WTC11 (cell line): Measurements from ENCODE around the gene NRP2. TPM values are rescaled to one million over a fixed set of nuclear protein-coding genes. Genes with fewer than 3 reads are reported as not detected.

Experiments
- ATAC-seq: fragments of 200-7000 bp; cut with Tn5 transposase; 2 replicates; pipeline ENCODE4 v1.10.0; 2021; ENCODE audit warnings: mild to moderate bottlenecking, moderate library complexity
- CTCF ChIA-PET: fragments of 300-600 bp; sonication (Branson Sonifier 250); formaldehyde crosslinking; loops from one replicate; lab custom pipeline; 2021; ENCODE audit warnings: antibody characterized with exemption; lab: Charles Lee
- POLR2A ChIA-PET: fragments of 350-600 bp; sonication (Branson Sonifier 250); formaldehyde crosslinking; loops from one replicate; lab custom pipeline; 2021; ENCODE audit warnings: antibody characterized with exemption; lab: Charles Lee
- DNase-seq: peaks from one replicate; pipeline ENCODE4 v3.0.0; 2021; ENCODE audit warnings: low spot score
- H3K27ac Mint-ChIP-seq: 2 replicates; pipeline ENCODE4 v1.8.0; 2021; ENCODE audit warnings: mixed read lengths
- H3K27me3 Mint-ChIP-seq: 2 replicates; pipeline ENCODE4 v1.8.0; 2021; ENCODE audit warnings: low read depth, mild to moderate bottlenecking, moderate library complexity, mixed read lengths
- H3K36me3 Mint-ChIP-seq: 2 replicates; pipeline ENCODE4 v1.8.0; 2021; ENCODE audit warnings: mixed read lengths
- H3K4me1 Mint-ChIP-seq: 2 replicates; pipeline ENCODE4 v1.8.0; 2022; ENCODE audit warnings: mixed read lengths
- H3K4me3 Mint-ChIP-seq: 2 replicates; pipeline ENCODE4 v1.8.0; 2021; ENCODE audit warnings: mild to moderate bottlenecking, moderate library complexity, mixed read lengths
- H3K9me3 Mint-ChIP-seq: 2 replicates; pipeline ENCODE4 v1.8.0; 2021; ENCODE audit warnings: mixed read lengths
- ATF2 ChIP-seq: sonication (generic); formaldehyde crosslinking; IDR thresholded peaks from 2 replicates; pipeline ENCODE4 v1.8.1; 2022; ENCODE audit warnings: low read depth, missing genetic modification reagents, borderline replicate concordance
- CBFB ChIP-seq: sonication (generic); formaldehyde crosslinking; IDR thresholded peaks from 2 replicates; pipeline ENCODE4 v1.8.1; 2022; ENCODE audit warnings: mild to moderate bottlenecking, low read depth, missing genetic modification reagents
- E2F4 ChIP-seq: sonication (generic); formaldehyde crosslinking; IDR thresholded peaks from 2 replicates; pipeline ENCODE4 v1.8.1; 2022; ENCODE audit warnings: low read depth, mild to moderate bottlenecking, moderate library complexity, missing genetic modification reagents, borderline replicate concordance
- E2F5 ChIP-seq: sonication (generic); formaldehyde crosslinking; IDR thresholded peaks from 2 replicates; pipeline ENCODE4 v1.8.1; 2022; ENCODE audit warnings: mild to moderate bottlenecking, moderate library complexity, missing genetic modification reagents
- EMX1 ChIP-seq: fragments of 250-450 bp; sonication (Bioruptor Pico); IDR thresholded peaks from 2 replicates; pipeline ENCODE4 v1.8.0; 2021; ENCODE audit warnings: mild to moderate bottlenecking
- ETV6 ChIP-seq: sonication (generic); formaldehyde crosslinking; IDR thresholded peaks from 2 replicates; pipeline ENCODE4 v1.8.1; 2022; ENCODE audit warnings: mild to moderate bottlenecking, missing genetic modification reagents
- GTF2I ChIP-seq: fragments of 250-450 bp; sonication (Bioruptor Pico); conservative IDR thresholded peaks from 2 replicates; pipeline ENCODE4 v1.4.0; 2021; ENCODE audit warnings: mild to moderate bottlenecking
- IRF2 ChIP-seq: sonication (generic); formaldehyde crosslinking; IDR thresholded peaks from 2 replicates; pipeline ENCODE4 v1.8.0; 2022; ENCODE audit warnings: low read depth, missing genetic modification reagents, borderline replicate concordance
- KAT7 ChIP-seq: sonication (generic); formaldehyde crosslinking; IDR thresholded peaks from 2 replicates; pipeline ENCODE4 v1.8.1; 2023; ENCODE audit warnings: missing genetic modification reagents, mild to moderate bottlenecking, borderline replicate concordance
- PRDM15 ChIP-seq: sonication (generic); formaldehyde crosslinking; IDR thresholded peaks from 2 replicates; pipeline ENCODE4 v1.8.0; 2022; ENCODE audit warnings: missing genetic modification reagents
- SMAD3 ChIP-seq: sonication (generic); formaldehyde crosslinking; IDR thresholded peaks from 2 replicates; pipeline ENCODE4 v1.8.0; 2022; ENCODE audit warnings: missing genetic modification reagents, mild to moderate bottlenecking, borderline replicate concordance
- TCF7 ChIP-seq: sonication (generic); formaldehyde crosslinking; IDR thresholded peaks from 2 replicates; pipeline ENCODE4 v1.8.0; 2022; ENCODE audit warnings: mild to moderate bottlenecking, low read depth, missing genetic modification reagents, moderate library complexity
- ZNF423 ChIP-seq: fragments of 250-450 bp; sonication (Bioruptor Pico); IDR thresholded peaks from 2 replicates; pipeline ENCODE4 v2.1.2; 2022; ENCODE audit warnings: mild to moderate bottlenecking, moderate library complexity
- ZNF671 ChIP-seq: fragments of 250-450 bp; sonication (Bioruptor Pico); IDR thresholded peaks from 2 replicates; pipeline ENCODE4 v1.8.0; 2021; ENCODE audit warnings: mild to moderate bottlenecking
- total RNA-seq: library from RNA; stranded (reverse); gene quantifications from 3 replicates; pipeline ENCODE4 v1.2.3, GENCODE V29; 2021
- TF ChIP-seq, protein P1 (sequence below): sonication (generic); formaldehyde crosslinking; IDR thresholded peaks from 2 replicates; pipeline ENCODE4 v1.8.1; 2023; ENCODE audit warnings: mild to moderate bottlenecking, missing genetic modification reagents
- TF ChIP-seq, protein P2 (sequence below): fragments of 250-450 bp; sonication (Bioruptor Pico); IDR thresholded peaks from 2 replicates; pipeline ENCODE4 v1.9.0; 2021; ENCODE audit warnings: mild to moderate bottlenecking
- TF ChIP-seq, protein P3 (sequence below): sonication (generic); formaldehyde crosslinking; conservative IDR thresholded peaks from 2 replicates; pipeline ENCODE4 v1.8.1; 2023; ENCODE audit warnings: mild to moderate bottlenecking, low read depth, missing genetic modification reagents, moderate library complexity

The NRP2 gene
- total RNA-seq, 1 experiment from 2014 or later, result 41.0 TPM

DNA sequence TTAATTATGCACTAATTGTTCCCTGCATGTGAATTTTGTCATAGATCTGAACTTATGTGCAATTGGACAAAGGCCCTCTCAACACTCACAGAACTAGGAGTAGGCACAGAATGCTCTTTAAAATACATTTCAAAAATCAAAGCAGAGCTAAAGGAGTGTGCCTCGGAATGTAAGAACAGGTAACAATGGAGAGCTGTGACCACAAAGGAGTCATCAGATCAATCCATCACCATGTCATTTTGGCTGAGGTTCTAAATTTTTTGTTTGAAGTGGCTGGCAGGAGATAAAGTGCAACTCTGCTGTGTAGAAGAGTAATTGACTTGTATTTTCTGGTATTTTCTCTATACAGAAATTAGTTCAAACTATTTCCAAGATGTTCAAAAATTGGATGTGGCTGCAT is 155.4 kb downstream of the NRP2 start:
- ATAC-seq (no peak), DNase-seq (no peak)
- ChIA-PET POLR2A (no interaction called here), CTCF (interaction anchor here (0.8 kb wide), 1 partner anchor 68 kb away, joined by 5 read pairs; no protein-coding TSS in a partner anchor)
- Mint-ChIP-seq H3K36me3 (peaks cover 28% of the 10 kb centered on the region), H3K27ac (no peak overlapping the region), H3K4me3 (no peak overlapping the region), H3K27me3 (no peaks in the 10 kb centered on the region), H3K9me3 (peaks cover 33% of the 10 kb centered on the region), H3K4me1 (peaks cover 36% of the 10 kb centered on the region)
- TF ChIP-seq E2F4 (CRISPR knock-in tag) (no peak), GTF2I (CRISPR knock-in tag) (no peak), KAT7 (CRISPR knock-in tag) (no peak), PRDM15 (no peak), ATF2 (no peak), E2F5 (no peak), CBFB (CRISPR knock-in tag) (no peak), TCF7 (no peak), SMAD3 (CRISPR knock-in tag) (no peak), EMX1 (CRISPR knock-in tag) (no peak), ZNF671 (CRISPR knock-in tag) (no peak), ZNF423 (CRISPR knock-in tag) (no peak), ETV6 (CRISPR knock-in tag) (no peak), IRF2 (no peak)
- TF ChIP-seq, protein P1, sequence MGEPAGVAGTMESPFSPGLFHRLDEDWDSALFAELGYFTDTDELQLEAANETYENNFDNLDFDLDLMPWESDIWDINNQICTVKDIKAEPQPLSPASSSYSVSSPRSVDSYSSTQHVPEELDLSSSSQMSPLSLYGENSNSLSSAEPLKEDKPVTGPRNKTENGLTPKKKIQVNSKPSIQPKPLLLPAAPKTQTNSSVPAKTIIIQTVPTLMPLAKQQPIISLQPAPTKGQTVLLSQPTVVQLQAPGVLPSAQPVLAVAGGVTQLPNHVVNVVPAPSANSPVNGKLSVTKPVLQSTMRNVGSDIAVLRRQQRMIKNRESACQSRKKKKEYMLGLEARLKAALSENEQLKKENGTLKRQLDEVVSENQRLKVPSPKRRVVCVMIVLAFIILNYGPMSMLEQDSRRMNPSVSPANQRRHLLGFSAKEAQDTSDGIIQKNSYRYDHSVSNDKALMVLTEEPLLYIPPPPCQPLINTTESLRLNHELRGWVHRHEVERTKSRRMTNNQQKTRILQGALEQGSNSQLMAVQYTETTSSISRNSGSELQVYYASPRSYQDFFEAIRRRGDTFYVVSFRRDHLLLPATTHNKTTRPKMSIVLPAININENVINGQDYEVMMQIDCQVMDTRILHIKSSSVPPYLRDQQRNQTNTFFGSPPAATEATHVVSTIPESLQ (CRISPR knock-in tag), result no peak
- TF ChIP-seq, protein P2, sequence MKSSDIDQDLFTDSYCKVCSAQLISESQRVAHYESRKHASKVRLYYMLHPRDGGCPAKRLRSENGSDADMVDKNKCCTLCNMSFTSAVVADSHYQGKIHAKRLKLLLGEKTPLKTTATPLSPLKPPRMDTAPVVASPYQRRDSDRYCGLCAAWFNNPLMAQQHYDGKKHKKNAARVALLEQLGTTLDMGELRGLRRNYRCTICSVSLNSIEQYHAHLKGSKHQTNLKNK, result no peak
- TF ChIP-seq, protein P3, sequence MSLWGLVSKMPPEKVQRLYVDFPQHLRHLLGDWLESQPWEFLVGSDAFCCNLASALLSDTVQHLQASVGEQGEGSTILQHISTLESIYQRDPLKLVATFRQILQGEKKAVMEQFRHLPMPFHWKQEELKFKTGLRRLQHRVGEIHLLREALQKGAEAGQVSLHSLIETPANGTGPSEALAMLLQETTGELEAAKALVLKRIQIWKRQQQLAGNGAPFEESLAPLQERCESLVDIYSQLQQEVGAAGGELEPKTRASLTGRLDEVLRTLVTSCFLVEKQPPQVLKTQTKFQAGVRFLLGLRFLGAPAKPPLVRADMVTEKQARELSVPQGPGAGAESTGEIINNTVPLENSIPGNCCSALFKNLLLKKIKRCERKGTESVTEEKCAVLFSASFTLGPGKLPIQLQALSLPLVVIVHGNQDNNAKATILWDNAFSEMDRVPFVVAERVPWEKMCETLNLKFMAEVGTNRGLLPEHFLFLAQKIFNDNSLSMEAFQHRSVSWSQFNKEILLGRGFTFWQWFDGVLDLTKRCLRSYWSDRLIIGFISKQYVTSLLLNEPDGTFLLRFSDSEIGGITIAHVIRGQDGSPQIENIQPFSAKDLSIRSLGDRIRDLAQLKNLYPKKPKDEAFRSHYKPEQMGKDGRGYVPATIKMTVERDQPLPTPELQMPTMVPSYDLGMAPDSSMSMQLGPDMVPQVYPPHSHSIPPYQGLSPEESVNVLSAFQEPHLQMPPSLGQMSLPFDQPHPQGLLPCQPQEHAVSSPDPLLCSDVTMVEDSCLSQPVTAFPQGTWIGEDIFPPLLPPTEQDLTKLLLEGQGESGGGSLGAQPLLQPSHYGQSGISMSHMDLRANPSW (CRISPR knock-in tag), result no peak
